ENCODE measurements around the gene CRYBB1.

The CRYBB1 gene

DNA sequence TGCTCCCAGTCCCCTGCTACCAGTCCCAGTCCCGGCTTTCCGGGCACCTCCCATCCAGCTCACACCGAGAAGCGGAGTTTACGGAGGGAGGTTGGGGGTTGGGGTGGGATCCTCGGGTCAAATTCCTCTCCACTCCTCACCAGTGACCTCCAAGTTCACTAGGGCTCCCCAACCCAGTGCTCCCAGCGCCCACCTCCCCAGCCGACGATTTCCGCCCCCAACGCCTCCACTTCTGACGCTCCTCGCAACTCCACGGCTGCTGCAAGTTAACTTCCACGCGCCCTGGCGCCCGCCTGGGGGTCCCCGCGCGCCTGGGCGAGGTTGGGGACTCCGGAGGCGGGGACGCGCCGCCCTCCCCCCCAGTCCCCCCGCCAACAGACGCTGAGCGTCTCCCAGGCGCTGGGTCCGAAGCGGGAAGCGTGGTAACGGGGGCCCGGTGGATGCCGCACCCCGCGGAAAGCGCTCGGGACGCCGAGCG is 28.4 kb downstream of the CRYBB1 start:
- H3F3A ChIP-seq (ENCODE audit: control insufficient read depth, insufficient read depth) = peaks cover 8% of the 10 kb centered on the region; the same call in 1 of the 2 replicates
- TF ChIP-seq, protein P1, sequence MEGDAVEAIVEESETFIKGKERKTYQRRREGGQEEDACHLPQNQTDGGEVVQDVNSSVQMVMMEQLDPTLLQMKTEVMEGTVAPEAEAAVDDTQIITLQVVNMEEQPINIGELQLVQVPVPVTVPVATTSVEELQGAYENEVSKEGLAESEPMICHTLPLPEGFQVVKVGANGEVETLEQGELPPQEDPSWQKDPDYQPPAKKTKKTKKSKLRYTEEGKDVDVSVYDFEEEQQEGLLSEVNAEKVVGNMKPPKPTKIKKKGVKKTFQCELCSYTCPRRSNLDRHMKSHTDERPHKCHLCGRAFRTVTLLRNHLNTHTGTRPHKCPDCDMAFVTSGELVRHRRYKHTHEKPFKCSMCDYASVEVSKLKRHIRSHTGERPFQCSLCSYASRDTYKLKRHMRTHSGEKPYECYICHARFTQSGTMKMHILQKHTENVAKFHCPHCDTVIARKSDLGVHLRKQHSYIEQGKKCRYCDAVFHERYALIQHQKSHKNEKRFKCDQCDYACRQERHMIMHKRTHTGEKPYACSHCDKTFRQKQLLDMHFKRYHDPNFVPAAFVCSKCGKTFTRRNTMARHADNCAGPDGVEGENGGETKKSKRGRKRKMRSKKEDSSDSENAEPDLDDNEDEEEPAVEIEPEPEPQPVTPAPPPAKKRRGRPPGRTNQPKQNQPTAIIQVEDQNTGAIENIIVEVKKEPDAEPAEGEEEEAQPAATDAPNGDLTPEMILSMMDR (IDR thresholded peaks at IDR 0.05; ENCODE audit: low read depth, low read length, poor library complexity, severe bottlenecking) = no peak
- TF ChIP-seq EZH2phosphoT487 (IDR thresholded peaks at IDR 0.05; ENCODE audit: borderline replicate concordance, low read length) = no peak
- peak overlapping the region; percentile 32; the same call in 1 of the 2 replicates for H3K27ac ChIP-seq (ENCODE audit: low read depth, low read length)
- H4K20me1 ChIP-seq (ENCODE audit: control insufficient read depth, insufficient read depth, low read depth, low read length) = peaks cover 7% of the 10 kb centered on the region; the same call in 1 of the 2 replicates
- H3K9me2 ChIP-seq (replicated peaks; ENCODE audit: control insufficient read depth, low read length) = no peaks in the 10 kb centered on the region
- no peaks in the 10 kb centered on the region for H3K9me3 ChIP-seq (ENCODE audit: control insufficient read depth, insufficient read depth, low read length)
- no peaks in the 10 kb centered on the region for H3K27me3 ChIP-seq (ENCODE audit: control insufficient read depth, low read length)
- peaks cover 56% of the 10 kb centered on the region for H3K79me2 ChIP-seq (ENCODE audit: control insufficient read depth, low read length)
- peak overlapping the region; percentile 92 for H3K4me3 ChIP-seq (ENCODE audit: low read length)
- H3K4me1 ChIP-seq (ENCODE audit: control insufficient read depth, low read length) = peaks cover 71% of the 10 kb centered on the region
- peak overlapping the region; percentile 95 for H3K4me2 ChIP-seq (ENCODE audit: low read length)
- H3K36me3 ChIP-seq (ENCODE audit: control insufficient read depth, low read length) = peaks cover 28% of the 10 kb centered on the region

DNA sequence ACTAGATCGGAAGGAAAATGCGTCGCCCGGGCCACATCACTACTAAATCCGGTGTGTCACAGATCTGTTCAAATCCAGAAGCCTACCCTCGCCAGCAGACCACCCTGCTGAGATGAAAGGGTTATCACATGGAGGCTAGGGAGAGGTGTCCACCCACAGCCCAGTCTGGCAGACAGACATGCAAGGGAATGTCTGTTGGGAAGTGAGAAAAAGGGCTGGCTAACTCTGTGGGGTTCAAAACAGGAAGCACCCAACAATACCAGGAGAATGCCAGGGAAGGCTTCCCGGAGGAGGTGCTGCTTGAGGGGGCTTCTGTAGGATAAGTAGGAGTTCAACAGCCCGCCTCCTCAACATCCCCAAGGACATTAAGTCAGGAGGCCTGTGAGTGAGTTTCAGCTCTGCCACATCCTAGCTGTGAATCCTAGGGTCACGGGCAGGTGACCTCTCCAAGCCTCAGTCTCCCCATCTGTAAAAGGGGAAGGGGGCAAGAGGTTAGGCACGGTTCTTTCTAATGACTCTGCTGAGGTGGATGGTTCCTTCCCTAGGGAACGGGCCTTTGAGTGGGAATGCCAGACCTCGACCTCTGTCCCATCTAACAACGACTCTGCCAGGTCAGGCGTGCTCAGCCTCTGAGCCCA is 29.0 kb downstream of the CRYBB1 start:
- H3K9me3 ChIP-seq (ENCODE audit: control insufficient read depth, insufficient read depth, low read length) = no peaks in the 10 kb centered on the region
- peak overlapping the region; percentile 32; the same call in 1 of the 2 replicates for H3K27ac ChIP-seq (ENCODE audit: low read depth, low read length)
- H3K36me3 ChIP-seq (ENCODE audit: control insufficient read depth, low read length) = peaks cover 31% of the 10 kb centered on the region
- H3K4me2 ChIP-seq (ENCODE audit: low read length) = peak overlapping the region; percentile 95
- H3K4me1 ChIP-seq (ENCODE audit: control insufficient read depth, low read length) = peaks cover 73% of the 10 kb centered on the region
- peaks cover 7% of the 10 kb centered on the region; the same call in 1 of the 2 replicates for H4K20me1 ChIP-seq (ENCODE audit: control insufficient read depth, insufficient read depth, low read depth, low read length)
- peaks cover 8% of the 10 kb centered on the region; the same call in 1 of the 2 replicates for H3F3A ChIP-seq (ENCODE audit: control insufficient read depth, insufficient read depth)
- peak overlapping the region; percentile 92 for H3K4me3 ChIP-seq (ENCODE audit: low read length)
- no peaks in the 10 kb centered on the region for H3K27me3 ChIP-seq (ENCODE audit: control insufficient read depth, low read length)
- peaks cover 62% of the 10 kb centered on the region for H3K79me2 ChIP-seq (ENCODE audit: control insufficient read depth, low read length)
- TF ChIP-seq, protein P1 (IDR thresholded peaks at IDR 0.05; ENCODE audit: low read depth, low read length, poor library complexity, severe bottlenecking) = no peak
- no peak for TF ChIP-seq EZH2phosphoT487 (IDR thresholded peaks at IDR 0.05; ENCODE audit: borderline replicate concordance, low read length)
- no peaks in the 10 kb centered on the region for H3K9me2 ChIP-seq (replicated peaks; ENCODE audit: control insufficient read depth, low read length)

DNA sequence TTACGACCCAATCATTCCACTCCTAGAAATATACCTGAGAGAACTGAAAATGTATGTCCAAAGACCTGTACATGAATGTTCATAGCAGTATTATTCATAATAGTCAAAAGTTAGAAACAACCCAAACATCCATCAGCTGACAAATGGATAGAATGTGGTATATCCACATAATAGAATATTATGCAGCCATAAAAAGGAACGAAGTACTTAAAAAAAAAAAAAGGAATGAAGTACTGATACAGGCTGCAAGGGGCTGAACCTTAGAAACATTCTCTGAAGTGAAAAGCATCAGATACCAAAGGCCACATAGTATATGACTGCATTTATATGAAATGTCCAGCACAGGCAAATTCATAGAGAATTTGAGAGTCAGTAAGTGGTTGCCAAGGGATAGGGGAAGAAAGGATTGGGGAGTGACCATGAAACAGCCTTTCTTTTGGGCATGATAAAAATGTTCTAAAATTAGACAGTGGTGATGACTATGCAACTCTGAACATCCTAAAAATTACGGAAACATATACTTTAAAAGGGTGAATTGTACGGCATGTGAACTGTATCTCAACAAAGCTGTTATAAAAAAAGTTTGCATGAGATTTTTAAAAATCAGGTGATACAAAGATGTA is 29.7 kb downstream of the CRYBB1 start:
- Histone ChIP-seq H4K20me1 (ENCODE audit: control insufficient read depth, insufficient read depth, low read depth, low read length) (peaks cover 7% of the 10 kb centered on the region; the same call in 1 of the 2 replicates), H3K9me2 (replicated peaks; ENCODE audit: control insufficient read depth, low read length) (no peaks in the 10 kb centered on the region), H3F3A (ENCODE audit: control insufficient read depth, insufficient read depth) (peaks cover 8% of the 10 kb centered on the region; the same call in 1 of the 2 replicates), H3K36me3 (ENCODE audit: control insufficient read depth, low read length) (peaks cover 31% of the 10 kb centered on the region), H3K79me2 (ENCODE audit: control insufficient read depth, low read length) (peaks cover 69% of the 10 kb centered on the region), H3K4me3 (ENCODE audit: low read length) (peak overlapping the region; percentile 92), H3K4me1 (ENCODE audit: control insufficient read depth, low read length) (peaks cover 70% of the 10 kb centered on the region), H3K9me3 (ENCODE audit: control insufficient read depth, insufficient read depth, low read length) (no peaks in the 10 kb centered on the region), H3K27me3 (ENCODE audit: control insufficient read depth, low read length) (no peaks in the 10 kb centered on the region), H3K4me2 (ENCODE audit: low read length) (peak overlapping the region; percentile 95), H3K27ac (ENCODE audit: low read depth, low read length) (no peak overlapping the region)
- no peak for TF ChIP-seq EZH2phosphoT487 (IDR thresholded peaks at IDR 0.05; ENCODE audit: borderline replicate concordance, low read length)
- TF ChIP-seq, protein P1 (IDR thresholded peaks at IDR 0.05; ENCODE audit: low read depth, low read length, poor library complexity, severe bottlenecking) = no peak
